ENCODE measurements around the gene VIT.

Gene VIT

GRCh38 chr2:36692121-36692520 is 4.4 kb upstream of the VIT start:
- no peak for TF ChIP-seq CTCF (IDR thresholded peaks at IDR 0.05; ENCODE audit: insufficient read depth, low read depth, low read length, missing control alignments)
- H3K4me3 ChIP-seq (ENCODE audit: low read length) = no peak overlapping the region
- DNase-seq (ENCODE audit: low read depth) = no peak

GRCh38 chr2:36693825-36694224 is 2.7 kb upstream of the VIT start:
- TF ChIP-seq CTCF (IDR thresholded peaks at IDR 0.05; ENCODE audit: insufficient read depth, low read depth, low read length, missing control alignments) = no peak
- no peak for DNase-seq (ENCODE audit: low read depth)
- H3K4me3 ChIP-seq (ENCODE audit: low read length) = no peak overlapping the region

- peak; percentile 57 for DNase-seq (ENCODE audit: low read depth)
- peak; percentile 38 for TF ChIP-seq CTCF (IDR thresholded peaks at IDR 0.05; ENCODE audit: insufficient read depth, low read depth, low read length, missing control alignments)
- H3K4me3 ChIP-seq (ENCODE audit: low read length) = no peak overlapping the region
These were observed 626 bp upstream of the VIT start for GRCh38 chr2:36695746-36696415.

GRCh38 chr2:36697424-36698066 is 1.0 kb downstream of the VIT start:
- H3K4me3 ChIP-seq (ENCODE audit: low read length) = no peak overlapping the region

GRCh38 chr2:36698993-36699392 is 2.5 kb downstream of the VIT start:
- TF ChIP-seq CTCF (IDR thresholded peaks at IDR 0.05; ENCODE audit: insufficient read depth, low read depth, low read length, missing control alignments) = no peak
- H3K4me3 ChIP-seq (ENCODE audit: low read length) = no peak overlapping the region
- peak; percentile 63 for DNase-seq (ENCODE audit: low read depth)

More at GRCh38 chr2:36697424-36698066, 1.0 kb downstream of the VIT start:
- DNase-seq (ENCODE audit: low read depth) = peak; percentile 49
- no peak for TF ChIP-seq CTCF (IDR thresholded peaks at IDR 0.05; ENCODE audit: insufficient read depth, low read depth, low read length, missing control alignments)

GRCh38 chr2:36700311-36700710 is 3.8 kb downstream of the VIT start:
- TF ChIP-seq CTCF (IDR thresholded peaks at IDR 0.05; ENCODE audit: insufficient read depth, low read depth, low read length, missing control alignments) = no peak
- H3K4me3 ChIP-seq (ENCODE audit: low read length) = no peak overlapping the region

GRCh38 chr2:36701391-36701795 is 4.9 kb downstream of the VIT start:
- peak; percentile 91 for DNase-seq (ENCODE audit: low read depth)
- peak; percentile 37 for TF ChIP-seq CTCF (IDR thresholded peaks at IDR 0.05; ENCODE audit: insufficient read depth, low read depth, low read length, missing control alignments)
- H3K4me3 ChIP-seq (ENCODE audit: low read length) = no peak overlapping the region

More at GRCh38 chr2:36700311-36700710, 3.8 kb downstream of the VIT start:
- DNase-seq (ENCODE audit: low read depth) = no peak

Data from epithelial cell of esophagus (primary cell).